Small intestine (tissue), 7 donors: ENCODE measurements around the gene FLT3. TPM values are rescaled to one million over a fixed set of nuclear protein-coding genes. Genes with fewer than 3 reads are reported as not detected.
"Not testable (repeated sequence)": the region's sequence is repeated elsewhere in the genome, so short reads cannot be mapped to it uniquely, and the experiment has no call there.

ENCODE experiments used
- DNase-seq, 2 donors: peaks; one replicate each; pipeline versions ENCODE4 v3.0.0 to v3.0.0-alpha.2; 2013
- FAIRE-seq: peaks from 2 replicates; lab custom pipeline; 2012; peaks lifted over from hg19 to GRCh38; lab: Jason Lieb, UNC
- H3K27ac ChIP-seq, 3 donors: one replicate each; pipeline ENCODE4 v1.5.1; 2013; ENCODE audit warnings: low read length in 2 of 3, mild to moderate bottlenecking in 2 of 3, control low read depth in 1 of 3, inconsistent platforms in 1 of 3, low read depth in 1 of 3, moderate library complexity in 1 of 3
- H3K27me3 ChIP-seq, 3 donors: one replicate each; pipeline ENCODE4 v1.6.1; 2013; ENCODE audit warnings: low read length in 3 of 3, inconsistent platforms in 1 of 3; ENCODE audit not compliant: control insufficient read depth in 3 of 3, insufficient read depth in 3 of 3
- H3K36me3 ChIP-seq, 3 donors: one replicate each; pipeline ENCODE4 v1.6.1; 2013; ENCODE audit warnings: low read length in 3 of 3, inconsistent platforms in 1 of 3, low read depth in 1 of 3, mild to moderate bottlenecking in 1 of 3, moderate library complexity in 1 of 3; ENCODE audit not compliant: control insufficient read depth in 3 of 3, insufficient read depth in 2 of 3
- H3K4me1 ChIP-seq, 3 donors: one replicate each; pipeline ENCODE4 v1.6.1; 2013; ENCODE audit warnings: low read length in 2 of 3, inconsistent platforms in 1 of 3, low read depth in 1 of 3, mild to moderate bottlenecking in 1 of 3, moderate library complexity in 1 of 3; ENCODE audit not compliant: control insufficient read depth in 3 of 3, insufficient read depth in 2 of 3
- H3K4me3 ChIP-seq, 3 donors: one replicate each; pipeline ENCODE4 v1.5.1; 2013; ENCODE audit warnings: low read length in 3 of 3, control low read depth in 1 of 3, inconsistent platforms in 1 of 3, low read depth in 1 of 3, mild to moderate bottlenecking in 1 of 3, moderate library complexity in 1 of 3
- H3K9me3 ChIP-seq, 2 donors: one replicate each; pipeline ENCODE4 v1.6.1; 2013; ENCODE audit warnings: low read depth in 1 of 2, low read length in 1 of 2; ENCODE audit not compliant: control insufficient read depth in 2 of 2, insufficient read depth in 1 of 2
- WGBS, 3 donors: extraction: QIAGEN DNeasy Blood & Tissue Kit; methylation state at CpG; one replicate each; pipeline ENCODE4 v1.1.7; 2013; 5-methylcytosine and 5-hydroxymethylcytosine counted together
- polyA plus RNA-seq, 4 donors: library from polyadenylated mRNA; stranded (reverse) in 3 of 4; unstranded in 1 of 4; fragments of 200-250 nt in 3 of 4; fragments of 120-200 nt in 1 of 4; gene quantifications; one replicate each; pipeline versions ENCODE4 v1.2.1 to v1.2.3, GENCODE V29; 2013
- donor health status: healthy with polysubstance abuse.
- donor health status: control.
- donor health status: control.
- donor health status: Bipolar disorder and iron deficiency.
- donor health status: healthy.

Gene FLT3
- polyA plus RNA-seq, 4 donors = 0.19 to 0.83 (median 0.27) TPM; not detected in 1

GRCh38 chr13:28117689-28118377, 17.5 kb upstream of the FLT3 start:
- no peaks in the 10 kb centered on the region for H3K9me3 ChIP-seq
- H3K4me1 ChIP-seq = no peaks in the 10 kb centered on the region
- peak in 1 of 2 donors; percentile 45 for DNase-seq
- no peak overlapping the region for H3K27ac ChIP-seq
- no peak for FAIRE-seq
- no peaks in the 10 kb centered on the region for H3K36me3 ChIP-seq
- 63 to 77% (median 67%) methylated on average over 9 of the region's 9 CpGs for WGBS, 3 donors
- no peaks in the 10 kb centered on the region for H3K27me3 ChIP-seq
- H3K4me3 ChIP-seq = no peak overlapping the region

DNA sequence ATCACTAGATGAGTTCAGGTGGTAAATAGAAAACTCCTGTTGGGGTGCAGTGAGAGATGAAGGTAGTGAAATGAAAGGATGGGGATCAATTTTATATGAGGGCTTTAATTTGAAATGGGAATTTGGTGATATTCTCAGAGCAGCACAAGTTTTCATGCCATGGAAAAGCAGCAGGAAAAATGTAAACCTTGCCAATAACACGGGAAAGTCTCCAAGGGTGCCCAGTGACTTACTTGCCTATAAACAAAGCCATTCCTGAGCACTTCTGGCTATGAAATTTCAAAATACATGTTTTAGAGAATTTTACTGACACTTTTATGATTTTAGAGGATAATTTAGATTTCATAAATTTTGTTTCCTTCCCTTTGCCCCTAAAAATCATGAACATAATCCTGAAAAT, 16.4 kb upstream of the FLT3 start:
- 65 to 84% (median 67%) methylated on average over 1 of the region's 1 CpG for WGBS, 3 donors
- FAIRE-seq = no peak

GRCh38 chr13:28110414-28110813, 10.0 kb upstream of the FLT3 start:
- 66 to 79% (median 68%) methylated on average over 3 of the region's 3 CpGs for WGBS, 3 donors
- FAIRE-seq (no peak), DNase-seq (no peak)
- no peaks in the 10 kb centered on the region for H3K9me3 ChIP-seq
- H3K27me3 ChIP-seq = no peaks in the 10 kb centered on the region
- H3K4me1 ChIP-seq = no peaks in the 10 kb centered on the region
- no peak overlapping the region for H3K27ac ChIP-seq
- no peaks in the 10 kb centered on the region for H3K36me3 ChIP-seq
- no peak overlapping the region for H3K4me3 ChIP-seq

More for the DNA sequence above, 16.4 kb upstream of the FLT3 start:
- H3K27me3 ChIP-seq = no peaks in the 10 kb centered on the region
- DNase-seq = no peak
- no peaks in the 10 kb centered on the region for H3K4me1 ChIP-seq
- H3K9me3 ChIP-seq = no peaks in the 10 kb centered on the region
- H3K27ac ChIP-seq = no peak overlapping the region
- no peaks in the 10 kb centered on the region for H3K36me3 ChIP-seq
- H3K4me3 ChIP-seq = no peak overlapping the region

- H3K4me3 ChIP-seq = no peak overlapping the region
- DNase-seq (no peak), FAIRE-seq (no peak)
- H3K36me3 ChIP-seq = no peaks in the 10 kb centered on the region
- no peak overlapping the region for H3K27ac ChIP-seq
- no peaks in the 10 kb centered on the region for H3K9me3 ChIP-seq
- no peaks in the 10 kb centered on the region for H3K4me1 ChIP-seq
- WGBS, 3 donors = 44 to 60% (median 56%) methylated on average over 1 of the region's 1 CpG
- peaks cover 2 to 6% (median 5%) of the 10 kb centered on the region in 3 donors for H3K27me3 ChIP-seq
Observed at GRCh38 chr13:28106976-28107375, 6.6 kb upstream of the FLT3 start.

GRCh38 chr13:28101886-28102285, 1.5 kb upstream of the FLT3 start:
- 83 to 88% (median 87%) methylated on average over 4 of the region's 4 CpGs for WGBS, 3 donors
- not testable (repeated sequence) for FAIRE-seq, H3K36me3 ChIP-seq, H3K4me1 ChIP-seq, H3K4me3 ChIP-seq, H3K9me3 ChIP-seq, DNase-seq, H3K27ac ChIP-seq
- H3K27me3 ChIP-seq = peaks cover 17 to 36% (median 26%) of the 10 kb centered on the region in 3 donors

DNA sequence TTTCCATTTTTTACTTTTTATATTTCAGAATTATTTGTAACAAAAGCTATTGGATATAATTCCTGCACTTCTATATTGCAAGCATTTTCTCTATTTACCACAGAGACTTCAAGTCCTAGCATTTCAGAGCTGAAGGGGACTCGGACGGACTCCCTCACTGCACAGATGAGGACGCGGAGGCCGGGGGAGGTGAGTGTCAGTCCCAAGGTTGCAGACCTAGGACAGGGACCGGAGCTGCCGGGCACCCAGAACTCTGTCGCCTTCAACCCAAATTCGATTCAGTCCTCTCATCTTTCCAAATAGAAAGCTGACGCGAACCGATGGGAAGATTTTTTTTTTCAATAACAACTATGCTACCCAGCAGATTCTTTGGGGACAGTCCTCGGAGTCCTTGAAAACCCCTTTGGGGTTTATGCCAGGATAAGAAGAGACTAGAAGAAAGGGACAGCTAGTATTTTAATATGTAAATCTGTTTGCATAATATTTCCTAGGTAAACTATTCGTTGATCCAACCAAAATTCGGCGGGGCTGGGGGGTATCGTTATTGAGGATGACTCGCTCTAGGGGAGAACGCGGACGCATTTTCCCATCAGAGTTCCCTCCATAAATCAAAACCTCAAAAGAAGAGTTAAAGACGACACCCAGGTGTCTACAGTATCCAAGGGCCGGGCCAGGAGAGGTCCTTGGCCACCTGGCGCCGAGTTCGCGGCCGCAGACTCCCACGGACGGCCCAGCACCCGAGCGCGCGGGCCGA, 803 bp downstream of the FLT3 start:
- peaks cover 0 to 2% of the 10 kb centered on the region in 2 donors for H3K9me3 ChIP-seq
- H3K4me1 ChIP-seq = peaks cover 0 to 2% (median 0%) of the 10 kb centered on the region in 3 donors
- peak overlapping the region in 2 of 3 donors; percentile 25 to 49 for H3K4me3 ChIP-seq
- no peak for DNase-seq
- no peak for FAIRE-seq
- peaks cover 17 to 47% (median 27%) of the 10 kb centered on the region in 3 donors for H3K27me3 ChIP-seq
- no peak overlapping the region for H3K27ac ChIP-seq
- WGBS, 3 donors = 10 to 18% (median 16%) methylated on average over 35 of the region's 35 CpGs
- no peaks in the 10 kb centered on the region for H3K36me3 ChIP-seq

DNA sequence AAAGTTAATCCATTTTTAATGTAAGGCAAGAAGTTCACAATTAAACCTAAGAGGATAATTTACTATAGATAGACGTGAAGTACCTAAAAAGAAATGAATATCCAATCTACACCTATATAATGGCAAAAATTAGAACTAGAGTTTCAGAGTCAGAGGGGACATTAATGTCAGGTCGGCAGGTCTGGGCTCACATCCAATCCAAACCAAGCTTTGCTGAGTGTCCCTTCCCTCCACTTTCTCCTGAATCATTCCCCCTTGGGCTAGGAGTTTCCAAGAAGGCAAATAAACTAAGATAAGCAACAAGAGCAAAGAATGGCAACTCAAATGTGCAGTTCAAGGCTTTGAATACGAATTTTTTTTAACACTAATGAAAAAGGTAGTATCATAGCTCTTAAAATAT, 2.9 kb downstream of the FLT3 start:
- no peak for DNase-seq
- Histone ChIP-seq H3K4me1 (peaks cover 0 to 2% (median 0%) of the 10 kb centered on the region in 3 donors), H3K27me3 (peaks cover 15 to 45% (median 26%) of the 10 kb centered on the region in 3 donors), H3K27ac (no peak overlapping the region), H3K4me3 (no peak overlapping the region), H3K9me3 (peaks cover 0 to 2% of the 10 kb centered on the region in 2 donors), H3K36me3 (no peaks in the 10 kb centered on the region)
- no peak for FAIRE-seq
- 29 to 51% (median 40%) methylated on average over 3 of the region's 3 CpGs for WGBS, 3 donors

- FAIRE-seq (no peak), DNase-seq (no peak)
- peaks cover 3 to 22% (median 8%) of the 10 kb centered on the region in 3 donors for H3K27me3 ChIP-seq
- no peaks in the 10 kb centered on the region for H3K36me3 ChIP-seq
- no peaks in the 10 kb centered on the region for H3K4me1 ChIP-seq
- peaks cover 0 to 2% of the 10 kb centered on the region in 2 donors for H3K9me3 ChIP-seq
- WGBS, 3 donors = 62 to 65% (median 64%) methylated on average over 4 of the region's 4 CpGs
- no peak overlapping the region for H3K27ac ChIP-seq
- no peak overlapping the region for H3K4me3 ChIP-seq
Observed at GRCh38 chr13:28094306-28094705, 6.1 kb downstream of the FLT3 start.
